H9 (cell line): Measurements from ENCODE around the gene CFDP1. TPM values are rescaled to one million over a fixed set of nuclear protein-coding genes. Genes with fewer than 3 reads are reported as not detected.
A peak's percentile ranks its signal among the peaks of the same experiment; 100 is the strongest.

ENCODE experiments used
- DNase-seq: peaks from one replicate; pipeline ENCODE4 v3.0.0-alpha.2; 2017
- H2AFZ ChIP-seq: one replicate; pipeline ENCODE4 v1.6.1; 2013; ENCODE audit warnings: mild to moderate bottlenecking, low read length, control low read depth, moderate library complexity
- H2AK5ac ChIP-seq: 2 replicates; pipeline ENCODE4 v1.6.1; 2013; ENCODE audit warnings: low read length, control low read depth, mixed read lengths; ENCODE audit not compliant: insufficient read length
- H2BK120ac ChIP-seq: one replicate; pipeline ENCODE4 v1.6.1; 2013; ENCODE audit warnings: low read depth, mild to moderate bottlenecking, low read length, control low read depth, inconsistent platforms; ENCODE audit not compliant: poor library complexity, severe bottlenecking
- H2BK12ac ChIP-seq: 2 replicates; pipeline ENCODE4 v1.6.1; 2013; ENCODE audit warnings: low read length, control low read depth, mixed read lengths, low read depth; ENCODE audit not compliant: insufficient read length
- H2BK15ac ChIP-seq: 2 replicates; pipeline ENCODE4 v1.6.1; 2013; ENCODE audit warnings: low read depth, low read length, control low read depth
- H2BK20ac ChIP-seq: one replicate; pipeline ENCODE4 v1.6.1; 2013; ENCODE audit warnings: low read depth, mild to moderate bottlenecking, low read length, control low read depth, inconsistent platforms; ENCODE audit not compliant: poor library complexity, severe bottlenecking
- H2BK5ac ChIP-seq: 2 replicates; pipeline ENCODE4 v1.6.1; 2013; ENCODE audit warnings: low read length, control low read depth, mixed read lengths; ENCODE audit not compliant: insufficient read length
- H3K14ac ChIP-seq: 2 replicates; pipeline ENCODE4 v1.6.1; 2013; ENCODE audit warnings: low read length, control low read depth; ENCODE audit not compliant: insufficient read depth
- H3K18ac ChIP-seq: 2 replicates; pipeline ENCODE4 v1.6.1; 2013; ENCODE audit warnings: low read depth, mild to moderate bottlenecking, mixed read lengths, low read length, control low read depth; ENCODE audit not compliant: insufficient read length
- H3K23ac ChIP-seq: 2 replicates; pipeline ENCODE4 v1.6.1; 2013; ENCODE audit warnings: low read length, control low read depth, mixed read lengths, low read depth; ENCODE audit not compliant: insufficient read length
- H3K23me2 ChIP-seq: 2 replicates; pipeline ENCODE4 v1.6.1; 2013; ENCODE audit warnings: low read depth, mild to moderate bottlenecking, mixed read lengths, low read length, control low read depth; ENCODE audit not compliant: insufficient read length, poor library complexity, severe bottlenecking
- H3K27ac ChIP-seq: 2 replicates; pipeline ENCODE4 v1.5.1; 2013; ENCODE audit warnings: low read length, control low read depth, mixed read lengths, low read depth; ENCODE audit not compliant: insufficient read length
- H3K27me3 ChIP-seq: 2 replicates; pipeline ENCODE4 v1.6.1; 2013; ENCODE audit warnings: low read length, control low read depth, inconsistent platforms; ENCODE audit not compliant: insufficient read depth
- H3K4ac ChIP-seq: 2 replicates; pipeline ENCODE4 v1.6.1; 2013; ENCODE audit warnings: low read depth, mild to moderate bottlenecking, control low read depth, inconsistent platforms, low read length, moderate library complexity
- H3K4me1 ChIP-seq: 2 replicates; pipeline ENCODE4 v1.6.1; 2013; ENCODE audit warnings: low read length, control low read depth, inconsistent platforms; ENCODE audit not compliant: insufficient read depth
- H3K4me2 ChIP-seq: 2 replicates; pipeline ENCODE4 v1.6.1; 2013; ENCODE audit warnings: low read length, control low read depth, mixed read lengths; ENCODE audit not compliant: insufficient read length, insufficient read depth
- H3K56ac ChIP-seq: 2 replicates; pipeline ENCODE4 v1.6.1; 2013; ENCODE audit warnings: low read depth, mild to moderate bottlenecking, mixed read lengths, low read length, control low read depth; ENCODE audit not compliant: insufficient read length
- H3K79me1 ChIP-seq: 2 replicates; pipeline ENCODE4 v1.6.1; 2013; ENCODE audit warnings: low read depth, mild to moderate bottlenecking, moderate library complexity, low read length, control low read depth, inconsistent platforms; ENCODE audit not compliant: insufficient read depth, poor library complexity, severe bottlenecking
- H3K79me2 ChIP-seq: 2 replicates; pipeline ENCODE4 v1.6.1; 2013; ENCODE audit warnings: low read length, control low read depth, inconsistent platforms; ENCODE audit not compliant: insufficient read depth
- H3K9ac ChIP-seq: 2 replicates; pipeline ENCODE4 v1.6.1; 2013; ENCODE audit warnings: low read length, control low read depth, mixed read lengths; ENCODE audit not compliant: insufficient read length; ENCODE audit errors: extremely low read depth
- H3K9me3 ChIP-seq: one replicate; pipeline ENCODE4 v1.6.1; 2013; ENCODE audit warnings: low read depth, low read length, inconsistent platforms; ENCODE audit not compliant: control insufficient read depth
- H3T11ph ChIP-seq: one replicate; pipeline ENCODE4 v1.6.1; 2013; ENCODE audit warnings: mild to moderate bottlenecking, low read length, control low read depth, inconsistent platforms
- H4K20me1 ChIP-seq: one replicate; pipeline ENCODE4 v1.6.1; 2013; ENCODE audit not compliant: control insufficient read depth, insufficient read length, insufficient read depth
- H4K5ac ChIP-seq: 2 replicates; pipeline ENCODE4 v1.6.1; 2013; ENCODE audit warnings: low read depth, mild to moderate bottlenecking, mixed read lengths, low read length, control low read depth; ENCODE audit not compliant: insufficient read length
- H4K8ac ChIP-seq: replicated peaks from 2 replicates; pipeline ENCODE4 v1.6.1; 2013; ENCODE audit warnings: low read length, control low read depth, mixed read lengths, low read depth; ENCODE audit not compliant: insufficient read length
- H4K91ac ChIP-seq: 2 replicates; pipeline ENCODE4 v1.6.1; 2013; ENCODE audit warnings: low read depth, mild to moderate bottlenecking, moderate library complexity, mixed read lengths, low read length, control low read depth; ENCODE audit not compliant: insufficient read length
- H3K27ac Mint-ChIP-seq, 3 experiments: 2 replicates in 2 of 3; 3 replicates in 1 of 3; pipeline ENCODE4 v1.8.0; 2020 to 2021; ENCODE audit warnings: mixed read lengths in 3 of 3, mild to moderate bottlenecking in 1 of 3, moderate library complexity in 1 of 3
- H3K27me3 Mint-ChIP-seq: 2 replicates; pipeline ENCODE4 v1.8.0; 2021; ENCODE audit warnings: low read depth, mild to moderate bottlenecking, moderate library complexity, mixed read lengths
- H3K36me3 Mint-ChIP-seq, 3 experiments: 2 replicates in 2 of 3; 3 replicates in 1 of 3; pipeline ENCODE4 v1.8.0; 2020 to 2021; ENCODE audit warnings: low read depth in 3 of 3, mixed read lengths in 3 of 3; ENCODE audit not compliant: insufficient read depth in 1 of 3
- H3K4me1 Mint-ChIP-seq, 2 experiments: 2 replicates each; pipeline ENCODE4 v1.8.0; 2020; ENCODE audit warnings: mixed read lengths in 2 of 2
- H3K4me3 Mint-ChIP-seq, 2 experiments: 2 replicates in 1 of 2; 3 replicates in 1 of 2; pipeline ENCODE4 v1.8.0; 2020 to 2021; ENCODE audit warnings: mild to moderate bottlenecking in 2 of 2, mixed read lengths in 2 of 2, moderate library complexity in 1 of 2
- H3K9me3 Mint-ChIP-seq, 2 experiments: 2 replicates in 1 of 2; 3 replicates in 1 of 2; pipeline ENCODE4 v1.8.0; 2020; ENCODE audit warnings: mild to moderate bottlenecking in 2 of 2, mixed read lengths in 2 of 2, moderate library complexity in 1 of 2
- WGBS: extraction: QIAGEN DNeasy Blood & Tissue Kit; methylation state at CpG from one replicate; pipeline ENCODE4 v1.1.7; 2013; ENCODE audit warnings: missing lambda C conversion rate, low lambda C conversion rate, mixed read lengths; ENCODE audit not compliant: insufficient read length; ENCODE audit errors: extremely low coverage; 5-methylcytosine and 5-hydroxymethylcytosine counted together
- total RNA-seq: library from RNA; stranded (reverse); gene quantifications from 2 replicates; pipeline ENCODE4 v1.2.1, GENCODE V29; 2021
- TF ChIP-seq, protein P1 (sequence below): fragments of 200-600 bp; sonication (generic); conservative IDR thresholded peaks from 3 replicates; pipeline ENCODE4 v1.8.0; 2021; ENCODE audit warnings: antibody characterized with exemption, mild to moderate bottlenecking

Gene CFDP1
- total RNA-seq, 1 experiment from 2014 or later = 89.2 TPM

DNA sequence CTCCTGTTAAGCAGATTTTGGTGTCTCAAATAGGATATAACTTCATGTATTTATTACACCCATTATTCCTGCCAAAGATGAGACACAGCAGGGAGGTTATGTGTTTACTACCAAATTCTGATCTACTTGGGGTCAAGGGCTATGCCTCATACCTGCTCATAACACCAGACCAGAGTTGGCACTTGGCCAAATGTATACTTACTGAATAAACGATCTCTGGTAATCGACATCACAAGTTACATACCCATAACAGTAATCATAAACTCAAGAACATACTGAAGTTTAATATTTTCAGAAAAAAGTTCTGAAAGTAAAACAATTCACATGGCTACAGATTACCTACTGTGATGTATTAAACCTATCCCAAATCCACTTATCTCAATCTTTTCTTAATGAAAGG, 28.3 kb upstream of the CFDP1 start:
- Mint-ChIP-seq H3K4me3 (peak overlapping the region in 1 of 2 experiments; percentile 27; a peak in 1 of 5 replicates), H3K27me3 (peaks cover 2% of the 10 kb centered on the region), H3K9me3 (no peaks in the 10 kb centered on the region), H3K27ac (no peak overlapping the region), H3K36me3 (peaks cover 4 to 17% (median 11%) of the 10 kb centered on the region in 3 experiments), H3K4me1 (peaks cover 46 to 60% of the 10 kb centered on the region in 2 experiments)
- H4K5ac ChIP-seq = no peak overlapping the region
- no peak overlapping the region for H2AK5ac ChIP-seq
- no CpG with 5 or more reads among the region's 2 CpGs for WGBS
- H3K9ac ChIP-seq = no peak overlapping the region
- no peak overlapping the region for H3K23ac ChIP-seq
- no peak overlapping the region for H2BK120ac ChIP-seq
- H3K56ac ChIP-seq = no peak overlapping the region
- no peak overlapping the region for H3K14ac ChIP-seq
- H2BK20ac ChIP-seq = no peak overlapping the region
- no peak overlapping the region for H2AFZ ChIP-seq
- H3T11ph ChIP-seq = no peak overlapping the region
- DNase-seq = no peak
- H2BK5ac ChIP-seq = no peak overlapping the region
- no peak overlapping the region for H3K4ac ChIP-seq
- no peak overlapping the region for H4K91ac ChIP-seq
- H2BK12ac ChIP-seq = no peak overlapping the region
- TF ChIP-seq, protein P1, sequence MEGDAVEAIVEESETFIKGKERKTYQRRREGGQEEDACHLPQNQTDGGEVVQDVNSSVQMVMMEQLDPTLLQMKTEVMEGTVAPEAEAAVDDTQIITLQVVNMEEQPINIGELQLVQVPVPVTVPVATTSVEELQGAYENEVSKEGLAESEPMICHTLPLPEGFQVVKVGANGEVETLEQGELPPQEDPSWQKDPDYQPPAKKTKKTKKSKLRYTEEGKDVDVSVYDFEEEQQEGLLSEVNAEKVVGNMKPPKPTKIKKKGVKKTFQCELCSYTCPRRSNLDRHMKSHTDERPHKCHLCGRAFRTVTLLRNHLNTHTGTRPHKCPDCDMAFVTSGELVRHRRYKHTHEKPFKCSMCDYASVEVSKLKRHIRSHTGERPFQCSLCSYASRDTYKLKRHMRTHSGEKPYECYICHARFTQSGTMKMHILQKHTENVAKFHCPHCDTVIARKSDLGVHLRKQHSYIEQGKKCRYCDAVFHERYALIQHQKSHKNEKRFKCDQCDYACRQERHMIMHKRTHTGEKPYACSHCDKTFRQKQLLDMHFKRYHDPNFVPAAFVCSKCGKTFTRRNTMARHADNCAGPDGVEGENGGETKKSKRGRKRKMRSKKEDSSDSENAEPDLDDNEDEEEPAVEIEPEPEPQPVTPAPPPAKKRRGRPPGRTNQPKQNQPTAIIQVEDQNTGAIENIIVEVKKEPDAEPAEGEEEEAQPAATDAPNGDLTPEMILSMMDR = no peak
- no peak overlapping the region for H3K18ac ChIP-seq
- H3K79me2 ChIP-seq = peaks cover 25% of the 10 kb centered on the region; the same call in 1 of the 2 replicates
- no peaks in the 10 kb centered on the region for H3K9me3 ChIP-seq
- H3K27ac ChIP-seq = no peak overlapping the region
- H2BK15ac ChIP-seq = no peak overlapping the region
- H3K4me1 ChIP-seq = no peaks in the 10 kb centered on the region; the same call in 1 of the 2 replicates
- H4K20me1 ChIP-seq = no peaks in the 10 kb centered on the region
- no peaks in the 10 kb centered on the region for H3K79me1 ChIP-seq
- H3K4me2 ChIP-seq = no peak overlapping the region
- H3K27me3 ChIP-seq = no peaks in the 10 kb centered on the region
- peaks cover 3% of the 10 kb centered on the region for H3K23me2 ChIP-seq
- no peak overlapping the region for H4K8ac ChIP-seq
